ENCODE data around the gene LRIG2.

Gene LRIG2

DNA sequence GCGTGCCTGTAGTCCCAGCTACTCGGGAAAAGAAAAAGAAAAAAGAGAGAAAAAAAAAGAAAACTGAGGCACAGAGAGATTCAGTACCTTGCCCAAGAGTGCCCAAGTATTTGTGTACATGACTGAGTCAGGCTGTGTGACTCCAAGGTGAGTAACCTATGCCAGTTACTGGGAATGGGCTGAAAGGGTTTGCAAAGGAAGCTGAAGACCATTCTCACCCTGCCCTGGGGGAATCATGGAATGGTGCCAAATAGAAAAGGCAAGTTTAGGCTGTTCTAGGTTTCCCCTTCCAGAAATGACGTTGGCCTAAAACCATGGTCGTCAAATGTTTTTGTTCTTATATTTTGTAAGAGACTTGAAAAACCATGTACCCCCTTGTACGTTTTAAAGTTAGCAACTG, 37.9 kb upstream of the LRIG2 start:
- Histone ChIP-seq H3K4me3 (ENCODE audit: low read depth in 1 of 2, low read length in 2 of 2) (no peak overlapping the region), H3K9me3 (ENCODE audit: insufficient read depth, low read length, severe bottlenecking) (no peaks in the 10 kb centered on the region), H3K4me2 (ENCODE audit: insufficient read depth, low read length) (no peak overlapping the region), H2AFZ (ENCODE audit: low read depth, low read length) (no peak overlapping the region), H3K9ac (ENCODE audit: low read depth, low read length) (no peak overlapping the region), H3K36me3 (ENCODE audit: insufficient read depth, low read length) (no peaks in the 10 kb centered on the region), H4K20me1 (ENCODE audit: insufficient read depth, low read length) (no peaks in the 10 kb centered on the region), H3K27ac (ENCODE audit: low read length) (no peak overlapping the region), H3K27me3 (ENCODE audit: insufficient read depth, low read length, poor library complexity) (no peaks in the 10 kb centered on the region), H3K4me1 (ENCODE audit: insufficient read depth, low read length) (no peaks in the 10 kb centered on the region), H3K79me2 (ENCODE audit: insufficient read depth, low read length) (no peaks in the 10 kb centered on the region)
- ATAC-seq (ENCODE audit: insufficient read depth, low read depth) (no peak), DNase-seq (no peak)
- TF ChIP-seq EZH2 (IDR thresholded peaks at IDR 0.05; ENCODE audit: borderline replicate concordance, low read depth, low read length, severe bottlenecking), result no peak
- TF ChIP-seq, protein P1, sequence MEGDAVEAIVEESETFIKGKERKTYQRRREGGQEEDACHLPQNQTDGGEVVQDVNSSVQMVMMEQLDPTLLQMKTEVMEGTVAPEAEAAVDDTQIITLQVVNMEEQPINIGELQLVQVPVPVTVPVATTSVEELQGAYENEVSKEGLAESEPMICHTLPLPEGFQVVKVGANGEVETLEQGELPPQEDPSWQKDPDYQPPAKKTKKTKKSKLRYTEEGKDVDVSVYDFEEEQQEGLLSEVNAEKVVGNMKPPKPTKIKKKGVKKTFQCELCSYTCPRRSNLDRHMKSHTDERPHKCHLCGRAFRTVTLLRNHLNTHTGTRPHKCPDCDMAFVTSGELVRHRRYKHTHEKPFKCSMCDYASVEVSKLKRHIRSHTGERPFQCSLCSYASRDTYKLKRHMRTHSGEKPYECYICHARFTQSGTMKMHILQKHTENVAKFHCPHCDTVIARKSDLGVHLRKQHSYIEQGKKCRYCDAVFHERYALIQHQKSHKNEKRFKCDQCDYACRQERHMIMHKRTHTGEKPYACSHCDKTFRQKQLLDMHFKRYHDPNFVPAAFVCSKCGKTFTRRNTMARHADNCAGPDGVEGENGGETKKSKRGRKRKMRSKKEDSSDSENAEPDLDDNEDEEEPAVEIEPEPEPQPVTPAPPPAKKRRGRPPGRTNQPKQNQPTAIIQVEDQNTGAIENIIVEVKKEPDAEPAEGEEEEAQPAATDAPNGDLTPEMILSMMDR (IDR thresholded peaks at IDR 0.05; ENCODE audit: borderline replicate concordance, extremely low read depth, low read length, poor library complexity, severe bottlenecking), result no peak

- Histone ChIP-seq H3K9ac (ENCODE audit: low read depth, low read length) (no peak overlapping the region), H3K27ac (ENCODE audit: low read length) (no peak overlapping the region), H3K27me3 (ENCODE audit: insufficient read depth, low read length, poor library complexity) (no peaks in the 10 kb centered on the region), H3K9me3 (ENCODE audit: insufficient read depth, low read length, severe bottlenecking) (no peaks in the 10 kb centered on the region), H3K4me3 (ENCODE audit: low read depth in 1 of 2, low read length in 2 of 2) (no peak overlapping the region), H3K79me2 (ENCODE audit: insufficient read depth, low read length) (no peaks in the 10 kb centered on the region), H4K20me1 (ENCODE audit: insufficient read depth, low read length) (no peaks in the 10 kb centered on the region), H2AFZ (ENCODE audit: low read depth, low read length) (no peak overlapping the region), H3K4me1 (ENCODE audit: insufficient read depth, low read length) (peaks cover 3% of the 10 kb centered on the region; the same call in 1 of the 2 replicates), H3K36me3 (ENCODE audit: insufficient read depth, low read length) (no peaks in the 10 kb centered on the region), H3K4me2 (ENCODE audit: insufficient read depth, low read length) (no peak overlapping the region)
- no peak for TF ChIP-seq EZH2 (IDR thresholded peaks at IDR 0.05; ENCODE audit: borderline replicate concordance, low read depth, low read length, severe bottlenecking)
- TF ChIP-seq, protein P1 (IDR thresholded peaks at IDR 0.05; ENCODE audit: borderline replicate concordance, extremely low read depth, low read length, poor library complexity, severe bottlenecking), result no peak
- DNase-seq (no peak), ATAC-seq (ENCODE audit: insufficient read depth, low read depth) (0 out of 3 replicates have a peak, but pooled peaks have one; percentile 33)
Measured at GRCh38 chr1:113036639-113037321, 36.2 kb upstream of the LRIG2 start.

GRCh38 chr1:113040041-113040440, 33.0 kb upstream of the LRIG2 start:
- no peak overlapping the region for H3K27ac ChIP-seq (ENCODE audit: low read length)
- H3K4me3 ChIP-seq (ENCODE audit: low read depth in 1 of 2, low read length in 2 of 2), result no peak overlapping the region
- H4K20me1 ChIP-seq (ENCODE audit: insufficient read depth, low read length), result no peaks in the 10 kb centered on the region
- DNase-seq, result no peak
- peaks cover 22% of the 10 kb centered on the region for H3K4me1 ChIP-seq (ENCODE audit: insufficient read depth, low read length)
- no peaks in the 10 kb centered on the region for H3K79me2 ChIP-seq (ENCODE audit: insufficient read depth, low read length)
- H2AFZ ChIP-seq (ENCODE audit: low read depth, low read length), result no peak overlapping the region
- H3K36me3 ChIP-seq (ENCODE audit: insufficient read depth, low read length), result no peaks in the 10 kb centered on the region
- no peaks in the 10 kb centered on the region for H3K9me3 ChIP-seq (ENCODE audit: insufficient read depth, low read length, severe bottlenecking)
- H3K27me3 ChIP-seq (ENCODE audit: insufficient read depth, low read length, poor library complexity), result no peaks in the 10 kb centered on the region
- ATAC-seq (ENCODE audit: insufficient read depth, low read depth), result no peak
- H3K4me2 ChIP-seq (ENCODE audit: insufficient read depth, low read length), result no peak overlapping the region
- no peak overlapping the region for H3K9ac ChIP-seq (ENCODE audit: low read depth, low read length)
- TF ChIP-seq, protein P1 (IDR thresholded peaks at IDR 0.05; ENCODE audit: borderline replicate concordance, extremely low read depth, low read length, poor library complexity, severe bottlenecking), result no peak
- TF ChIP-seq EZH2 (IDR thresholded peaks at IDR 0.05; ENCODE audit: borderline replicate concordance, low read depth, low read length, severe bottlenecking), result no peak

All from DND-41 (cell line).